HCT116 (cell line): Measurements from ENCODE around the gene TMEM35B.

Source experiments
- EGR1 ChIP-seq: IDR thresholded peaks from 2 replicates; pipeline ENCODE4 v1.6.1; 2012; ENCODE audit warnings: low read depth
- EZH2 ChIP-seq: fragments of 200-600 bp; sonication (generic); IDR thresholded peaks from 2 replicates; pipeline ENCODE4 v1.6.1; 2017; ENCODE audit warnings: antibody characterized with exemption, mixed run types
- EZH2phosphoT487 ChIP-seq: fragments of 200-600 bp; IDR thresholded peaks from 2 replicates; pipeline ENCODE4 v1.6.1; 2018; ENCODE audit warnings: antibody characterized with exemption, borderline replicate concordance
- JUND ChIP-seq: IDR thresholded peaks from 2 replicates; pipeline ENCODE4 v1.6.1; 2012
- POLR2A ChIP-seq: IDR thresholded peaks from 2 replicates; pipeline ENCODE4 v1.7.0; 2011; ENCODE audit warnings: borderline replicate concordance; ENCODE audit not compliant: insufficient read depth, insufficient read length; ENCODE audit errors: extremely low read depth
- POLR2AphosphoS5 ChIP-seq: IDR thresholded peaks from 2 replicates; pipeline ENCODE4 v1.6.1; 2011; ENCODE audit warnings: mild to moderate bottlenecking, low read depth, low read length, moderate library complexity
- SRF ChIP-seq: IDR thresholded peaks from 2 replicates; pipeline ENCODE4 v1.6.1; 2012; ENCODE audit warnings: low read depth
- TF ChIP-seq, protein P1 (sequence below), 3 experiments: fragments of 200-600 bp in 1 of 3; sonication (generic) in 1 of 3; IDR thresholded peaks in 2 of 3; conservative IDR thresholded peaks in 1 of 3; 2 replicates each; pipeline ENCODE4 v1.5.1; 2012 to 2017; ENCODE audit warnings: low read depth in 2 of 3, low read length in 2 of 3, antibody characterized with exemption in 1 of 3, borderline replicate concordance in 1 of 3, control low read depth in 1 of 3, mild to moderate bottlenecking in 1 of 3, mixed read lengths in 1 of 3, mixed run types in 1 of 3, moderate library complexity in 1 of 3; ENCODE audit not compliant: insufficient read depth in 1 of 3
- TF ChIP-seq, protein P2 (sequence below): IDR thresholded peaks from 2 replicates; pipeline ENCODE4 v1.6.1; 2012; ENCODE audit warnings: low read depth
- TF ChIP-seq, protein P3 (sequence below): IDR thresholded peaks from 2 replicates; pipeline ENCODE4 v1.6.1; 2012
- TF ChIP-seq, protein P4 (sequence below): IDR thresholded peaks from 2 replicates; pipeline ENCODE4 v1.6.1; 2011; ENCODE audit warnings: mild to moderate bottlenecking, low read length, moderate library complexity; ENCODE audit not compliant: insufficient replicate concordance; ENCODE audit errors: extremely low read depth

DNA sequence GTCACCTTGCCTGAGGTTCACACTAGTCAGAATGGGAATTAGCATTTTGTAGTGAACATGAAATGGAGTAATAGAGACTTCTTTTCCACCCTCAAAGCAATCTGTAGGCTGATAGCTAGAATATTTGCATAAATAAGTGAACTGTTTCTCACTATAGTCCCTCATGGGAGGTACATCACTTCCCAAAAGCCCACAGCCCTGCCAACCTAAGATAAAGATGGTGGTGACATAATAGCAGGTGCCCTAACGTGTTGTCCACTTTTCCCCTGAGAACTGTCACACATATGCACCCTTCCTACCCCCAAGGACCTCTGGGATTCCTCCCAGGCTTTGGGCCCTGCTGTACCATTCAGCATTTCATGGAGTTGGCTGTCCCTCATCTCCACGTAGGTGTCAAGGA lies 4.4 kb downstream of the TMEM35B start:
- TF ChIP-seq POLR2A (no peak), EZH2 (no peak), POLR2AphosphoS5 (no peak), EZH2phosphoT487 (no peak), SRF (no peak), EGR1 (no peak), JUND (no peak)
- TF ChIP-seq, protein P1, sequence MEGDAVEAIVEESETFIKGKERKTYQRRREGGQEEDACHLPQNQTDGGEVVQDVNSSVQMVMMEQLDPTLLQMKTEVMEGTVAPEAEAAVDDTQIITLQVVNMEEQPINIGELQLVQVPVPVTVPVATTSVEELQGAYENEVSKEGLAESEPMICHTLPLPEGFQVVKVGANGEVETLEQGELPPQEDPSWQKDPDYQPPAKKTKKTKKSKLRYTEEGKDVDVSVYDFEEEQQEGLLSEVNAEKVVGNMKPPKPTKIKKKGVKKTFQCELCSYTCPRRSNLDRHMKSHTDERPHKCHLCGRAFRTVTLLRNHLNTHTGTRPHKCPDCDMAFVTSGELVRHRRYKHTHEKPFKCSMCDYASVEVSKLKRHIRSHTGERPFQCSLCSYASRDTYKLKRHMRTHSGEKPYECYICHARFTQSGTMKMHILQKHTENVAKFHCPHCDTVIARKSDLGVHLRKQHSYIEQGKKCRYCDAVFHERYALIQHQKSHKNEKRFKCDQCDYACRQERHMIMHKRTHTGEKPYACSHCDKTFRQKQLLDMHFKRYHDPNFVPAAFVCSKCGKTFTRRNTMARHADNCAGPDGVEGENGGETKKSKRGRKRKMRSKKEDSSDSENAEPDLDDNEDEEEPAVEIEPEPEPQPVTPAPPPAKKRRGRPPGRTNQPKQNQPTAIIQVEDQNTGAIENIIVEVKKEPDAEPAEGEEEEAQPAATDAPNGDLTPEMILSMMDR (IDR thresholded peaks at IDR 0.05 in 2 of 3, conservative IDR thresholded peaks at IDR 0.05 in 1 of 3; ENCODE audit: borderline replicate concordance in 1 of 3, insufficient read depth in 1 of 3, low read depth in 2 of 3, low read length in 2 of 3): no peak
- TF ChIP-seq, protein P2, sequence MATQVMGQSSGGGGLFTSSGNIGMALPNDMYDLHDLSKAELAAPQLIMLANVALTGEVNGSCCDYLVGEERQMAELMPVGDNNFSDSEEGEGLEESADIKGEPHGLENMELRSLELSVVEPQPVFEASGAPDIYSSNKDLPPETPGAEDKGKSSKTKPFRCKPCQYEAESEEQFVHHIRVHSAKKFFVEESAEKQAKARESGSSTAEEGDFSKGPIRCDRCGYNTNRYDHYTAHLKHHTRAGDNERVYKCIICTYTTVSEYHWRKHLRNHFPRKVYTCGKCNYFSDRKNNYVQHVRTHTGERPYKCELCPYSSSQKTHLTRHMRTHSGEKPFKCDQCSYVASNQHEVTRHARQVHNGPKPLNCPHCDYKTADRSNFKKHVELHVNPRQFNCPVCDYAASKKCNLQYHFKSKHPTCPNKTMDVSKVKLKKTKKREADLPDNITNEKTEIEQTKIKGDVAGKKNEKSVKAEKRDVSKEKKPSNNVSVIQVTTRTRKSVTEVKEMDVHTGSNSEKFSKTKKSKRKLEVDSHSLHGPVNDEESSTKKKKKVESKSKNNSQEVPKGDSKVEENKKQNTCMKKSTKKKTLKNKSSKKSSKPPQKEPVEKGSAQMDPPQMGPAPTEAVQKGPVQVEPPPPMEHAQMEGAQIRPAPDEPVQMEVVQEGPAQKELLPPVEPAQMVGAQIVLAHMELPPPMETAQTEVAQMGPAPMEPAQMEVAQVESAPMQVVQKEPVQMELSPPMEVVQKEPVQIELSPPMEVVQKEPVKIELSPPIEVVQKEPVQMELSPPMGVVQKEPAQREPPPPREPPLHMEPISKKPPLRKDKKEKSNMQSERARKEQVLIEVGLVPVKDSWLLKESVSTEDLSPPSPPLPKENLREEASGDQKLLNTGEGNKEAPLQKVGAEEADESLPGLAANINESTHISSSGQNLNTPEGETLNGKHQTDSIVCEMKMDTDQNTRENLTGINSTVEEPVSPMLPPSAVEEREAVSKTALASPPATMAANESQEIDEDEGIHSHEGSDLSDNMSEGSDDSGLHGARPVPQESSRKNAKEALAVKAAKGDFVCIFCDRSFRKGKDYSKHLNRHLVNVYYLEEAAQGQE: no peak
- TF ChIP-seq, protein P3, sequence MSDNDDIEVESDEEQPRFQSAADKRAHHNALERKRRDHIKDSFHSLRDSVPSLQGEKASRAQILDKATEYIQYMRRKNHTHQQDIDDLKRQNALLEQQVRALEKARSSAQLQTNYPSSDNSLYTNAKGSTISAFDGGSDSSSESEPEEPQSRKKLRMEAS: no peak
- TF ChIP-seq, protein P4, sequence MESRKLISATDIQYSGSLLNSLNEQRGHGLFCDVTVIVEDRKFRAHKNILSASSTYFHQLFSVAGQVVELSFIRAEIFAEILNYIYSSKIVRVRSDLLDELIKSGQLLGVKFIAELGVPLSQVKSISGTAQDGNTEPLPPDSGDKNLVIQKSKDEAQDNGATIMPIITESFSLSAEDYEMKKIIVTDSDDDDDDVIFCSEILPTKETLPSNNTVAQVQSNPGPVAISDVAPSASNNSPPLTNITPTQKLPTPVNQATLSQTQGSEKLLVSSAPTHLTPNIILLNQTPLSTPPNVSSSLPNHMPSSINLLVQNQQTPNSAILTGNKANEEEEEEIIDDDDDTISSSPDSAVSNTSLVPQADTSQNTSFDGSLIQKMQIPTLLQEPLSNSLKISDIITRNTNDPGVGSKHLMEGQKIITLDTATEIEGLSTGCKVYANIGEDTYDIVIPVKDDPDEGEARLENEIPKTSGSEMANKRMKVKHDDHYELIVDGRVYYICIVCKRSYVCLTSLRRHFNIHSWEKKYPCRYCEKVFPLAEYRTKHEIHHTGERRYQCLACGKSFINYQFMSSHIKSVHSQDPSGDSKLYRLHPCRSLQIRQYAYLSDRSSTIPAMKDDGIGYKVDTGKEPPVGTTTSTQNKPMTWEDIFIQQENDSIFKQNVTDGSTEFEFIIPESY: no peak
